GM12873 (cell line): Measurements from ENCODE around the gene BAG5.

ENCODE experiments used
- CTCF ChIP-seq: IDR thresholded peaks from 2 replicates; pipeline ENCODE4 v1.5.1; 2012; ENCODE audit warnings: low read depth, mild to moderate bottlenecking, moderate library complexity, low read length, control low read depth; ENCODE audit not compliant: insufficient read depth; ENCODE audit errors: missing control alignments

Gene BAG5

GRCh38 chr14:103597623-103598377 is 35.3 kb upstream of the BAG5 start:
- TF ChIP-seq CTCF = no peak

GRCh38 chr14:103594265-103594664 is 31.8 kb upstream of the BAG5 start:
- TF ChIP-seq CTCF = no peak

GRCh38 chr14:103593577-103593976 is 31.1 kb upstream of the BAG5 start:
- TF ChIP-seq CTCF = no peak

GRCh38 chr14:103584326-103584915 is 22.0 kb upstream of the BAG5 start:
- no peak for TF ChIP-seq CTCF

- TF ChIP-seq CTCF = no peak
These were observed 19.7 kb upstream of the BAG5 start for GRCh38 chr14:103581954-103582703.

GRCh38 chr14:103581206-103581605 is 18.7 kb upstream of the BAG5 start:
- TF ChIP-seq CTCF = no peak

- TF ChIP-seq CTCF = no peak
These were observed 16.1 kb upstream of the BAG5 start for GRCh38 chr14:103578401-103579075.
